ENCODE data around the gene INHA.

Gene INHA

DNA sequence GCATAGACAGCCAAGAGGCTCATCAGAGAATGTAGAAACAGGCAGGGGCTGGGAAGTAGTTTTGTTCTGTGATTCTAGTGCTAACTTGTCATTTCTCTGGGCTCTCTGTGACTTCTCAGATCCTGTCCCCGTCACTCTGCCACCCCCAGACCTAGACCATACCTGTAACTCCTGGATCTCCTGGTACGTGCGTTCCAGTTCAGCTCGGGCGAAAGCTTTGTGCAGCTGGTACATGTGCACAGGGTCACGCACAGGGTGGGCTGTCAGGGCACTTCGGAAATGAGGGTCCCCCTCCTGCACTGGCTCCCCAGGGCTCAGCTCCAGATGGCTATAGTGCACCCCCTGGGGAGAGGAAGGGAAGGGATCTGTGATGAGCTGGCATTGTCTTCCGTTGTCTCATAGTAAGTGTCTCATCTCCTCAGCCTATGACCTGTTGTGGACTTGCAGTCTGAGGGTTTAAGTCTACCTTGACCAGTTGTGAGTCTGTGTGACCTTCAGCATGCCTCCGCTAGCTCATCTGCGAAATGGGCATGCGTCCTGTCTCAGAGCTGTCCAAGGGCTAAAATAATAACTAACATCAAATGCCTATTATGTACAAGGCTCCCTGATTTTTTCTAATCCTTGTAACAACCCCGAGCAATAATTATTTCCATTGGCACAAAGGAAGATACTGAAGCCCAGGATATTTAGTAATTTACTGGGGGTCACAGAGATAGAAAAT lies 31.2 kb upstream of the INHA start:
- DNase-seq = no peak

GRCh38 chr2:219541611-219542180 lies 30.4 kb upstream of the INHA start:
- DNase-seq = peak; percentile 86 to 91

DNA sequence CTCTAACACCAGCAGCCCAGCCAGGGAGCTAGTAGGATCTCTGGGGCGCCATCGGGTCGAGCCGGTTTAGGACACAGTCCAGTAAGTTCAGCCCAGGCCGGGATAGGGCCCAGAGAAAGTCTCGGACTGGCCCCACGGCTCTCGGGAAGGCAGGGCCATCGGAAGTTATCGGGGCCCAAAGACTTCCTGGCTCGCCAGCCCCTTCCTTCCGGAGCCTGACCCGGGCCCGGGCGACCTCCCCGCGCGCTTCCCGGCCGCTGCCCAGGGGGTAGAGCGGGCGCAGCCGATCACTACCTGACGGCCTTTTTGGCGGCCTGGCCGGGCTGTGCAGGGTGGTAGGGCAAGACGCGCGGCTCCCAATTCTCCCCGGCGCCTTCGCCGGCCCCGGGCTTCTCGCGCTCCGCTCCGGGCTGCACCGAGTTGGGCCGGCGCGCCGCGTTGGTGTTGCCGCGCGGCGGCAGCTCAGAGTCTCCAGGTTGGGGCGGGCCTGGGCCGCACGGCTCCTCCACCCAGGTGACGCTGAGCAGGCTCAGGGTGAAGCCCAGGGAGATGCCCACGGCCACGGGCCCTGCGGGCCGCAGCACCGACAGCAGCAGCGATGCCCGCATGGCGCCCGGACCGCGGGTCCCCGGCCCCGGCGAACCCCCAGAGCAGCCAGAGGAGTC lies 29.0 kb upstream of the INHA start:
- no peak for DNase-seq

GRCh38 chr2:219543596-219544358 lies 28.3 kb upstream of the INHA start, which contains the start of the genes CHPF and TMEM198:
TSS of gene CHPF (minus strand) at chr2:219543809. CDS start at chr2:219543538, 271 bp downstream.
TSS of gene TMEM198 (plus strand) at chr2:219544028. CDS start at chr2:219544728, 700 bp downstream.
- DNase-seq = peak; percentile 94 to 95

GRCh38 chr2:219544567-219544966 lies 27.5 kb upstream of the INHA start:
- DNase-seq = no peak

DNA sequence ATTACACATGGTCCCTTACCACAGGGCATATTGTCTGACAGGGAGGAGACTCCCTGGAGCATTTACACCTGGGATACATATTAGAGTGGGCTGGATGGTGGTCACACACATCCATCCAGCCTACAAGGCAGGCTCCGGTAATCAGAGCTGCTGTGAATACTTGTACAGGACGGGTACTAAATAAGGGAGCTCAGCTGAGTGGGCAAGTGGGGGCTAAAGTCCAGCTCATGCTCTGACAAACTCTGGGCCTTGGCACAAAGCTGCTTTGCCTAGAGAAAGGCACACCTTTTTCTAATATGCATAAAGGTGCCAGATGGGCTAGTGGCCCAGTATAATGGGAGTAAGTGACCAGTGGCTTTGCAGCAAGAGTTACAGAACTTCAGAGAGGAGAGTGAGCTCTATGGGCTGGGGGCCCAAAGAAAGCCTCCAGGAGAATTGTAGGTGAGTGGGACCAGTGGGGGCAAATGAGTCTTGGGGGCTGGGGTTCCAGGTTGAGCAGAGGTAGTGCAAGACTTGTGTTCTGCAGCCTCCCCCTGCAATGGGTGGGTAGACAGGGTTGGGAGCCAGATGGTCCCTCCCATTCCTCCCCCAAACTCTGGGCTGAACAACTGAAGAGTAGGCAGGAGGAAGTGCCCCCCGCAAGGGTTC lies 26.7 kb upstream of the INHA start:
- no peak for DNase-seq

DNA sequence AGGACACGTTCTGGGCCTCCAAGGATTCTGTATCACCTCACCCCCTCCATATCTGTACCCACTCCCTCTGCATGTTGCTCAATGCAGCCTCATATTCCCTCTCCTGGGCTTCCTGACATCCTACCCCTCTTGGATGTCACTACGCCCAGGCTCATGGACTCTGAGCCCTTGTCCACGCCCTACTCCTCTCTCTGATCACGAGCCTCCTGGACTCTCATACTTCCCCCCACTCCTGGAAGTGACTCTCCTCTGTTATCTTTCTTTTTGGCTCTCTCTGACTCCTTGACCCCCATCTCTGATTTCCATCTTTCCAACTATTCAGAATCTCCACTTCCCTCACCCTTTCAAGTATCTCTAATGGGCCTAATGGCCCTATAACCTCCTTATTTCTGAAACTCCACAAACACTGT lies 26.2 kb upstream of the INHA start:
- DNase-seq = no peak

- no peak for DNase-seq
Measured at GRCh38 chr2:219547621-219548020, 24.5 kb upstream of the INHA start.

GRCh38 chr2:219548990-219549389 lies 23.1 kb upstream of the INHA start:
- no peak for DNase-seq

GRCh38 chr2:219549619-219550018 lies 22.5 kb upstream of the INHA start:
- DNase-seq = no peak

DNA sequence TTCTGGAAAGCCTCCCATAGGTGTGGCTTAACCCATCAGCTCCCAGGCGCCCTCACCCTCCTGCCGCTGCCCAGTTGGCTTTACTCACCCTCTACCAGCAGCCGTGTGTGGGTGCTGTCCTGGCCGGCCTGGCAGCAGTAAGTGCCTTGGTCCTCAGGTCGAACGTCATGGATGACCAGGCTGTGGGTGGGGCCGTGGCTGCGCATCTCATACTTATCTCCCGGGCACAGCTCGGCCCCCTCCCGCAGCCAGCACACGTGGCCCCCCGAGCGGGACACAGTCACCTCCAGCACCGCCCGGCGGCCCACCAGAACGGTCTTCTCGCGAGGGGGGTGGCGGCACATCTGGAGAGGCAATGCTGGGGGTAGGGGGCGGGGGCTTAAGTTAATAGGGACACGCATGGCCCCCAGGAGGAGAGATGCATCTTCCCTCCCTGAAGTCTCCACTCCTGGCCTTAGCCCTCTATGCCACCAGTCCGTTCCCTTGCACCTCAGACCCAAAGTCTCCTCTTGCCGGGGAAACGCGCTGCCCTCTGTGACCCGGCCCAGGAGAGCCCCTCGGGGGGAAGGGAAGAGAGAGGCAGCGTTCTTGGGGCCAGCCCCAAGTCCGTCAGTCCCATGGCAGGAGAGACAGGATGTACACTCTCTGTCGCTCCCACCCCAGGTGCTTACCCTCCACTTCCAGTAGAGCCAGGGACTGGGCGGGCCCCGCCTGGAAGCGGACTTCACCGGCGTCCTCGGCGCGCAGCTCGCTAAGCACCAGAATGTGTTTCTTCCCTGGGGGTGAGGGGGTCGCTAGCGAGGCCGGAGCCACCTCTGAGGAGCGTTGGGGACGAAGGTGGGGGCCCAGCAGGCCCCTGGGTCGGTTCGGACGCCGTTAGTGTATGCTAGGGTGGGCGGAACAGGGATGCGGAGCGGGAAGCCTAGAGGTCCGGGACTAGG lies 20.4 kb upstream of the INHA start:
- DNase-seq = peak in 1 of 2 donors; percentile 27

- DNase-seq = peak; percentile 84 to 87
Measured at GRCh38 chr2:219552382-219553167, 19.5 kb upstream of the INHA start.

- no peak for DNase-seq
Measured at GRCh38 chr2:219553168-219553417, 19.0 kb upstream of the INHA start.

DNA sequence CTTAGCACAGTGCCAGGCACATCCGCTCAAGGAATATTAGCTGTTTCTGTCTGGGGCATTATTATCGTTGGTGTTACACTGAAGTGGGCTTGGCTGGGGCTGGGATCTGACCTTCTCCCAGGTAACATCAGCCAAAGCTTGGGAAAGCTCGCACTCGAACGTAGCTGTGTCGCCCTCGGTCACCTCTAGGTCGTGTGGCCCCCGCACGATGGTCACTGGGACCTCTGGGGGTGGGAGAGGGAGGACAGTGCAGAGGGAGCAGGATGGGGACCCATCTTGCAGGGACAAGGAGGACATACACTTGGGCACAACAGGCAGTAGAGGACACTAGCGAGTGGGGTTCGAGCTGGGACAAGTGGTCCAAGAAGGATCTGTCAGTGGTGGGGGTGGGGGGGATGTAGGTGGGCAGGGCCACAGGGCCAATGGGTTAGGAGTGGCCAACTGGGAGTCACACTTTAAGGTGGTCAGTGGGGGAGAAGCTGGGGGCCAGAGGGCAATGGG lies 18.6 kb upstream of the INHA start:
- no peak for DNase-seq

DNA sequence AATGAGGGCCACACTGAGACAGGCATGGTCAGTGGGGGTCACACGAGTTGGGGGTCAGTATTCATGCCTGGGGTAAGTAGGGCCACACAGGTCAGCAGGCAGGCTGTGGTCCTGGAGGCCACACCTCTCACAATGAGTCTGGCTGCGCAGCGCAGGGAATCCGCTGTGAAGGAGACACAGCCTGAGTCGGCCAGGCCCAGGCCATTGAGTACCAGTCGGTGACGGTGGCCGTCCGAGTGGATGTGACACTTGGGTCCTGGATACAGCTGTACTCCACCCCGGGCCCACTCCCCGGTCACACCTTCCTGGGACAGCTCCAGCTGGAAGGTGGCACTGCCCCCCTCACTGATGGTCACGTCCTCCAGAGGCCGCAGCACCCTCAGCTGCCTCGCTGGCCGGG lies 17.8 kb upstream of the INHA start:
- DNase-seq = no peak

- DNase-seq = no peak
Measured at GRCh38 chr2:219555956-219556355, 16.2 kb upstream of the INHA start.

GRCh38 chr2:219556413-219556812 lies 15.7 kb upstream of the INHA start:
- DNase-seq = no peak

DNA sequence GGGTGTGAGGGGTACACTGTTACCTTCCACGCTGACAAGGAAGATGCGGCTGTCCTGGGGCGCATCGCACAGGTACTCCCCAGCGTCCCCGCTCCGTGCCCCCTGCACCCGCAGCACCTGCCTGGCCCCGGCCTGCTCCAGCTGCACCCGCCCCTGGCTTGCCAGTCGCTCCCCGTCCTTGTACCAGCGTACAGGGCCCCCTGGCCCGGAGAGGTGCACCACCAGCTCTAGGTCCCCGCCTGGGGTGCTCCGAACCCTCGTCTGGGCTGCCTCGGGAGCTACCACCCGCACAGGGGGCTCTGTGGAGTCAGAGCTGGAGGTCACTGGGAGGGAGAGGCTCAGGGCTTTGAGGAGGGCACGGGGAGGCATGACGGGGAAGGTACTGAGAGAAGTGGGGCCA lies 14.8 kb upstream of the INHA start:
- no peak for DNase-seq

DNA sequence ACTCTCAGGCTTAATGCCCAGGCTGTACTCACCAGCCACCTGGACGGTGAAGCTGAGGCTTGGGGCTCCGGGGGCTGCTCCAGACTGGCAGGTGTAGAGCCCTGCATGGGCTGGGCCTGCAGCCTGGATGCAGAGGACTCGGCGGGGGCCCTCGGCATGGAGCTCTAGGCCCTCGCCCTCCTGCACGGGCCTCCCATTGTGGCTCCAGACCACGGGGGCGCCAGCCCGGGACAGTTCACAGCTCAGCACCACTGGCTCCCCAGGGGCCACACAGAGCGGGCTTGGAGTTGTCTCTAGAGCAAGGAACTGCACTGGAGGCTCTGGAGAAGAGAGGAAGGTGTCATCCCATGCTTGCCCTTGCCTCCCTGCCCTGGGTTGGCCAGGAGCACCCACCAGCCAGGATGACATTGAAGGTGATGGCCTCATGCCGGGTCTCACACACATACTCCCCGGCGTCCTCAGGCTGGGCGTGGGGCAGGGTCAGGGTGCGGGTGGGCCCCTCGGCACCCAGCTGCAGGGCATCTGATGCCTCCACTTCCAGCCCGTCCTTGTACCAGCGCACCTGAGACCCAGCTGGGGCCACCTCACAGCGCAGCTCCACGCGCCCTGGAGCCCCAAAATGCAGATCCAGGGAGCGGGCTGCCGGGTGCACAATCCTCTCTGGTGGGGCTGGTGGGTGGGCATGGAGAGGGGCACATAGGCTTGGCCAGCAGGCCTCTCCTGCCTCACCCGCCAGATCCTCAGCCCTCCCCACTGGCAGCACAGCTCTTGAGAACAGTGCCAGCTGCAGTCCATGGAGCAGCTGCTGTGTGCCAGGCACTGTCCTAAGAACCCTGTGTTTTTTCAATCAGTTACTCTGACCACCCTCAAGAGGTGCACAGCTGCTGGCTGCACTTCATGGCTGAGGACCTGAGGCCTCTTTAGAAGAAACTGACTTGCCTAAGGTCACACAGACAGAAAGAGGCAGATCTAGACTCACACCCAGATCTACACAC lies 14.0 kb upstream of the INHA start:
- DNase-seq = no peak

Data from stimulated activated CD4-positive, alpha-beta T cell treated with anti-CD3 and anti-CD28 coated beads, Interleukin-2, amount 100 ng/mL, for 24 hours (primary cell).